ENCODE data around the gene ZRANB1.

ZRANB1 gene

GRCh38 chr10:124923684-124924083 lies 18.2 kb upstream of the ZRANB1 start:
- DNase-seq = no peak

DNA sequence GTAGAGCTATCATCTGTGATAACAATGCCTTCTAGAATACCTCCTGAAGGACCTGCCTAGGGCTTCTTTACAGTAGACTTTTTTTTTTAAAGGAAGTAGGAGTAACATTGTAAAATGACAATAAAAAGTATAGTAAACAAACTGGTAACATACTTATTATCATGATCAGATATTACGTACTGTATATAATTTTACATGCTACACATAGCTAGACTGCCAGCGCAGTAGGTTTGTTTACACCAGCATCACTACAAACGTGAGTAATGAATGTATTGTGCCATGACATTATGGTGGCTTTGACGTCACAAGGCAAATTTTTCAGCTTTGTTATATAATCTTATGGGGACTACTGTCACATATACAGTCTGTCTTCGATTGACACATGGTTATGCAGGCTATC lies 15.4 kb upstream of the ZRANB1 start:
- DNase-seq = no peak

- DNase-seq = no peak
These were observed 13.8 kb upstream of the ZRANB1 start for GRCh38 chr10:124928087-124928486.

DNA sequence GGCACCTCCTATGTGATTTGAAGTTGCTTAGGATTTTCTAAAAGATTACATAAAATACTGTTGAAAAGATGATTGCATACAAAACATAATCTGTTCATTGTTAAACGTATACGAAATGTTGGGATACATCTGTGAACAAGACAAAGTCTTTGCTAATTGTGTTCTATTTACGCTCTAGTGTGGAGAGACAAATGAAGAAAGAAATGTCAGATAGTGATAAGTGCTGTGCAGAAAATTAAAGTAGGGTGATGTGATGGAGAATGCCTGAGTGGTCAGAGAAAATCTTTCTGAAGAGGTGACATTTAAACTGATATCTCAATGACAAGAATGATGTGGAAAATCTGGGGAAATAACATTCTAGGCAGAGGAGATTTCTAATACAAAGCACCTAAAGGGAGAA lies 13.4 kb upstream of the ZRANB1 start:
- DNase-seq = no peak

DNA sequence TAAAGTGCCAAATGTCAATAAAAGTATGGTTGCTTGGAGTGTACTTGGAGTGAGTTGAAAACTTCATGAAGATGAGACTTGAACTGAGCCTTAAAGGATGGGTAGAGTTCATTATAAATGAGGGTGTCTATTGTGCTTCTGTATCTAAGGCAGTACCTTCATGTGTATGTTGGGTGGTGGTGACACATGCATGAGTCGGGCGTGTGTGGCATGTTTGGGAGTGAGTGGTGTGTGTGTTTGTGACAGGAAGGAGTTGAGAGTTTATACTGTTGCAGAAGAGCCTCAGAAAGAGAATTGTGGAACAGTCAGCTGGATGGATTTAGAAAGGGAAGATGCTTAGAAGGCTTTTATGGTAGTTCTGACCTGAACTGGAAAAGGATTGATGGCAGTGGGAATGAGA lies 6.0 kb upstream of the ZRANB1 start:
- DNase-seq = no peak

GRCh38 chr10:124936813-124937212 lies 5.1 kb upstream of the ZRANB1 start:
- DNase-seq = no peak

DNA sequence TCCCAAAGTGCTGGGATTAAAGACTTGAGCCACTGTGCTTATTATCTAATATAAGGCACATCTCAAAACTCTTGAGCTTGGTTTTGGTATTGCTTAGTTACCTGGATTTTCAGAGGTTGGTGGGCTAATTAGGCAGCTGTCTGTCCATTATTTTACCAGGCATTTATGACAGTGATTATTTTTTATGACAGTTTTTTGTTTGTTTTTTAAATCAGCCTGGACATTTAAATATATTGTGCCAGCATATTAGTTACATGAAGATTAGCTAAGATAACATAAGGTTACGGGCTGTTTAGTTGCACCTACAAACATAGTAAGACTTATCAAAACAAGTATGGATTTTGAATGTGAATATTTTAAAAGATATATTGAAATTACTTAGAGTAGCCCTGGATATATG lies 2.6 kb upstream of the ZRANB1 start:
- no peak for DNase-seq

DNA sequence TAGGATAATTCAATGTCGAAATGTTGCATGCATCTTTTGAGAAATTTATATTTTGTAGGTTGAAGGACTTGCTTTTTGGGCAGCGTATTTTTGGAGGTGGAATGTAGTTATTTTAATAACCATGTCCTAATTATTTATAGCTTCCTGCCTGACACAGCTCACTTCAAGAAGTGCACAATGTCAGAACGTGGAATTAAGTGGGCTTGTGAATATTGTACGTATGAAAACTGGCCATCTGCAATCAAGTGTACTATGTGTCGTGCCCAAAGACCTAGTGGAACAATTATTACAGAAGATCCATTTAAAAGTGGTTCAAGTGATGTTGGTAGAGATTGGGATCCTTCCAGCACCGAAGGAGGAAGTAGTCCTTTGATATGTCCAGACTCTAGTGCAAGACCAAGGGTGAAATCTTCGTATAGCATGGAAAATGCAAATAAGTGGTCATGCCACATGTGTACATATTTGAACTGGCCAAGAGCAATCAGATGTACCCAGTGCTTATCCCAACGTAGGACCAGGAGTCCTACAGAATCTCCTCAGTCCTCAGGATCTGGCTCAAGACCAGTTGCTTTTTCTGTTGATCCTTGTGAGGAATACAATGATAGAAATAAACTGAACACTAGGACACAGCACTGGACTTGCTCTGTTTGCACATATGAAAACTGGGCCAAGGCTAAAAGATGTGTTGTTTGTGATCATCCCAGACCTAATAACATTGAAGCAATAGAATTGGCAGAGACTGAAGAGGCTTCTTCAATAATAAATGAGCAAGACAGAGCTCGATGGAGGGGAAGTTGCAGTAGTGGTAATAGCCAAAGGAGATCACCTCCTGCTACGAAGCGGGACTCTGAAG lies 620 bp downstream of the ZRANB1 start:
- DNase-seq = no peak

- no peak for DNase-seq
These were observed 1.6 kb downstream of the ZRANB1 start for GRCh38 chr10:124943301-124944092.

GRCh38 chr10:124944982-124945381 lies 3.1 kb downstream of the ZRANB1 start:
- no peak for DNase-seq

DNA sequence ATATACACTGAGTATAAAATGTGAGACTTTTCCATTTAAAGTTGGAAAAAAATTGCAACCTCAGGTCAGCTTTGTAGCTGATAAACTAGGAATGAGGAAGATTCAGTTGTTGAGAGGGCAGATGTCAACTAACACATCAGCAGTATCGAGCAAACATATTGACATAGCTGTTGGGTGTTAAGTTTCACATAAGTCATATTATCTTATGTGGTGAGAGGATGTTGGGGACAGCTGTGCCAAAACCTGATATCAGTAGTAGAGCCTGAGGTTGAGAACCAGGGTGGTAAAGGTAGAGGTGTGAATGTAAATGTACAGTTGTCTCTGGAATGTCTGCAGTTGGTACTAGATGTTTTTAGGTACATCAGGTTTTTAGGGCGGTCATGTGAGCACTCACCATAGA lies 5.0 kb downstream of the ZRANB1 start:
- peak; percentile 79 for DNase-seq

DNA sequence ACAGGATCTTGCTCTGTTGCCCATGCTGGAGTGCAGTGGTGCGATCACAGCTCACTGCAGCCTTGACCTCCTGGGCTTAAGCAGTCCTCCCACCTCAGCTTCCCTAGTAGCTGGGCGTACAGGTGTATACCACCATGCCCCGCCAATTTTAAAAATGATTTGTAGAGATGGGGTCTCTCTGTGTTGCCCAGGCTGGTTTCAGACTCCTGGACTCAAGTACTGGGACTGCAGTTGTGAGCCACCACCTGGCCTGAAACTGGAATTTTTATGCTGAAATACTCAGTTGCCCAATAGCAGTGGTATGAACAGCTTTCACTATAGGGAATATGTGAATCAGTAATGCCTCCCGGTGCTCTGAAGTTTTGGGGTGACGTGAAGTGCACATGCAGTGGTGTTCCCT lies 7.6 kb downstream of the ZRANB1 start:
- DNase-seq = no peak

- DNase-seq = no peak
These were observed 10.2 kb downstream of the ZRANB1 start for GRCh38 chr10:124952123-124952522.

DNA sequence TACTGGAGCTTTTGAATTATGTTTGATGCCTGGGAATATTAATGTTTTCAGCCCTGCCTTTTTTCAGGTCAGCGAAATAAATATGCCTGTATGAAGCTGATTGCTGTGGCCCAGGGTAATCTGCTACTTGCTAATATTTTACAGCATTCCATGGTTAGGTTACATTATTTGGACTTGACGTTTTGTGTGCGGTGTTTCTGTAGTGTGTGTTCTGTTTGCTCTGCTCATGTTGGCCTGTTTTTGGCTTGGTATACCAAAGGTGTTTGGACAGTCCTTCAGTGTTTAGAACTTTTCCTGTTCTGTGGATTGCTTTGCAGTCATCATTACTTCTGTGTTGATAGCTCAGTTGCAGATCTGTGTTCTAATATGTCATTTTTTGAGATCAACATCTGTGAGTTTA lies 11.5 kb downstream of the ZRANB1 start:
- DNase-seq = no peak

DNA sequence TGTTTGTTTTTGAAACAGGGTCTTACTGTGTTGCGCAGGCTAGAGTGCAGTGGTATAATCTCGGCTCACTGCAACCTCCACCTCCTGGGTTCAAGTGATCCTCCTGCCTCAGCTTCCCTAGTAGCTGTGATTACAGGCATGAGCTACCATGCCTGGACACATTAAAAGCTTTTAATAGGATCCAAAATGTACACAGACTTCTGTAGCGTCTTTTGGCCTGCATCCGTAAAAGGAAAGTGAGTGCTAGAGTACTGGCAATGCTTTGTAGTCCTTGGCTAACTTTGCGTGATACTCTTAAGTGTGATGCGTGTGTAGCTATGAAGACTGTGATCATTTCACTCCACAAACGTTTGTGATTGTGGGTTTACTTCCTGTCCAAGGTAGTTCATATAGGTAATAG lies 13.3 kb downstream of the ZRANB1 start:
- no peak for DNase-seq

- DNase-seq = no peak
These were observed 13.9 kb downstream of the ZRANB1 start for GRCh38 chr10:124955868-124956267.

DNA sequence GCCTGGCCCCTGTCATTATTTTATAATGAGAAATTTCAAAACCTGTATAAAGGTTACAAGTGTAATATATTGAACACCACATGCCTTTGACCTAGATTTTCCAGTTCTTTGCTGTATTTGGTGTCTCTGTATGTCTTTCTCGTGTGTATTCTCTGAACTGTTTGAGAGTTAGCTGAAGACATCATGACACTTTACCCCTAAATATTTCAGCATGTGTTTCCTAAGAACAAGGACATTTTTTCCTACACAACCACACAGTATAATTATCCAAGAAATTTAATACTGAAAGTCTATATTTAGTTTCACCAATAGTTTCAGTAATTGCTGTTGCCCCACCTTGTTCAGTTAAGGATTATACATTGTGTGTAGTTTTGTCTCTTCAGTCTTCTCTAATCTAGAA lies 14.8 kb downstream of the ZRANB1 start:
- no peak for DNase-seq

- no peak for DNase-seq
These were observed 15.6 kb downstream of the ZRANB1 start for GRCh38 chr10:124957404-124957947.

DNA sequence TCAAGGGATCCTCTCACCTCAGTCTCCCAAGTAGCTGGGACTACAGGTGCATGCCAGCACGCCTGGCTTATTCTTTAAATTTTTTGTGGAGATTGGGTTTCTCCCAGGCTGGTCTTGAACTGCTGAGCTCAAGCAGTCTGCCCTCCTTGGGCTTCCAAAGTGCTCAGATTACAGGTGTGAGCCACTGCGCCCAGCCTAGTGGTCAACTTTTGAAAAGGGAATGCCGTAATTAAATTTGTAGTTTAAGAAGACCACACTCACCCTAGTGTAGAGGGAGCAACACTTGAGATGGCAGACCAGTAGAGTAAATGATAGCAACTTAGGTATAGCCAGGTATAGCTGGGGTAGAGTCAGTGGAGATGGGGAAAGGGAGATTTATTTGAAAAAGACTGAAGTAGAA lies 17.6 kb downstream of the ZRANB1 start:
- no peak for DNase-seq

DNA sequence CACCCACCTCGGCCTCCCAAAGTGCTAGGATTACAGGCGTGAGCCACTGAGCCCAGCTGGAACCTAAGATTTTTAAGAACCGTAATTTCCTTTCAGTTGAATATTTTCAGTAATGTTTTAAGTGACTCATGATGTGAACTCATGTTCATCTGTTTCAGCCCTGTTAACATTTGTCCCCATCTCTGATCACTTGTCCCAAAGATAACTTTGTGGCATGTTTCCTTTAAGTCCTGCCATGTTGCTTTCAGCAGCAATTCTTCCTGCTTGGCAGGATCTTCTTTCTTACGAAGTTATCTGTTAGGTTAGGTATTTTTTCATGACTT lies 19.3 kb downstream of the ZRANB1 start:
- no peak for DNase-seq

DNA sequence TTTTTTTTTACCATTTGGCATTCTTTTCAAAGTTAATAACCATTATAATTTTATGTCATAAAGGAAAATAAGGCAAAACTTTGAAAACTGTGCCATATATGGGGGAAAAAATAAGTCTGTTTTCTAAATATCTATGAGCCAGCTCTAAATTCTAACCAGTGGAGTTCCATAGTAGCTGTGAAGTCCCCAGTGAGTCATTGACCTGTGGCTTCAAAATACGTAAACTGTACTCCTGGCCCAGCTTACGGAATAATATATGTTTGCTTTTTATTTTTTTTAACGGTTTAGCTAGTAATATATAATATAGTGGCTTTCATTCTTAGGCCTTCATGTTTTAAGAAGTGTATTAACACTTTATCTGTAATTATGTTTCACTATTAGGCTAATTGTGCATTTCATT lies 20.5 kb downstream of the ZRANB1 start:
- DNase-seq = no peak

- DNase-seq = no peak
These were observed 22.2 kb downstream of the ZRANB1 start for GRCh38 chr10:124963866-124964720.

- DNase-seq = no peak
These were observed 24.1 kb downstream of the ZRANB1 start for GRCh38 chr10:124966008-124966407.
